KG1 (cell line): ENCODE data around the gene JAGN1.
"Not testable (repeated sequence)": the region's sequence is repeated elsewhere in the genome, so short reads cannot be mapped to it uniquely, and the experiment has no call there.

ENCODE experiments used
- DNase-seq: peaks from one replicate; lab custom pipeline; 2025; lab: John Stamatoyannopoulos, UW

JAGN1 gene

DNA sequence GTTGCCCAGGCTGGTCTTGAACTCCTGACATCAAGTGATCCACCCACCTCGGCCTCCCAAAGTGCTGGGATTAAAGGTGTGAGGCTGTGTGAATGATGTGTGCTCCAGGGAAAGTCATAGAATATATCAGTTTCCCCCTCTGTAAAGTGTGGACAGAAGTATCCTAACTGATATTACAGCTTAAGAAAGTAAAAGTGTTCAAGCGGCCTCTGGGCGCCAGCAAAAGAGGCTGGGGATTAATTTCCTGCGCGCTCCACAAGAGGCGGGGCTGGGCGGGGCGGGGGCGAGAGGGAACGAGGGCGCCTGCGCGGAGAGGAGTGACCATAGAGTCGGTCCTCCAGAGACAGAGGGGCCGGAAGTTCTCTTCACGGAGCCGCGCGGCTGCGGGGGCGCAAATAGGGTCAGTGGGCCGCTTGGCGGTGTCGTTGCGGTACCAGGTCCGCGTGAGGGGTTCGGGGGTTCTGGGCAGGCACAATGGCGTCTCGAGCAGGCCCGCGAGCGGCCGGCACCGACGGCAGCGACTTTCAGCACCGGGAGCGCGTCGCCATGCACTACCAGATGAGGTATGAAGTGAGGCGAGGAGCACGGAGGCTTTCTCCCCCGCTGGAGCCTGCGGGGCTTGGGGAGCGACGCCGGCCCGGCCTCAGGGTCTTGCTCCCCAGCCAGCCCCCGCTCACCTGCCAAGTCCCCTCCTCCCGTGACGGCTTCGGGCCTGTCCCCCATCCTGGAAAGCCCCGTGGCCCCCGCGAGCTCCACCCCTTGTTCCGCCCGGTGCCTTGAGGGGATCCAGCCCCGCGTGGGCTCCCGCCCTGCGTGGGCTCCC, at the start of gene JAGN1:
TSS of gene JAGN1 (plus strand) at position 362 of the 823 bp plus-strand sequence. CDS start at position 475, 113 bp downstream.
- DNase-seq = peak; percentile 82

DNA sequence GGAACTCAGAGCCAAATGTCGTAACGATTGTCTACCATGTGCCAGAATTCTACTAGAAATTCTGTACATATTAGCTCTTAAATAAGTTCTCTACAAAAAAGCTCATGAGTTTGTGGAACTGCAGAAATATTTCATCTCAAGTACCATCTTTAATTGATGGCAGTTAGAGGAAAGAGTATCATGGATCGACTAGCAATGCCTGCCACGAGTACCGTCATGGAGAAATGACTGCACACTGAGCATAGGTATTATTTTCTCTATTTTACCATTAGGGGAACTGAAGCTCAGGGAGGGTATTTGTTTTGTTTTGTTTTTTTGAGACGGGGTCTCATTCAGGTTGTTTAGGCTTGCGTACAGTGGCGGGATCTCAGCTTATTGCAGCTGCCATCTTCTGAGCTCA, 49.4 kb upstream of the JAGN1 start:
- no peak for DNase-seq

DNA sequence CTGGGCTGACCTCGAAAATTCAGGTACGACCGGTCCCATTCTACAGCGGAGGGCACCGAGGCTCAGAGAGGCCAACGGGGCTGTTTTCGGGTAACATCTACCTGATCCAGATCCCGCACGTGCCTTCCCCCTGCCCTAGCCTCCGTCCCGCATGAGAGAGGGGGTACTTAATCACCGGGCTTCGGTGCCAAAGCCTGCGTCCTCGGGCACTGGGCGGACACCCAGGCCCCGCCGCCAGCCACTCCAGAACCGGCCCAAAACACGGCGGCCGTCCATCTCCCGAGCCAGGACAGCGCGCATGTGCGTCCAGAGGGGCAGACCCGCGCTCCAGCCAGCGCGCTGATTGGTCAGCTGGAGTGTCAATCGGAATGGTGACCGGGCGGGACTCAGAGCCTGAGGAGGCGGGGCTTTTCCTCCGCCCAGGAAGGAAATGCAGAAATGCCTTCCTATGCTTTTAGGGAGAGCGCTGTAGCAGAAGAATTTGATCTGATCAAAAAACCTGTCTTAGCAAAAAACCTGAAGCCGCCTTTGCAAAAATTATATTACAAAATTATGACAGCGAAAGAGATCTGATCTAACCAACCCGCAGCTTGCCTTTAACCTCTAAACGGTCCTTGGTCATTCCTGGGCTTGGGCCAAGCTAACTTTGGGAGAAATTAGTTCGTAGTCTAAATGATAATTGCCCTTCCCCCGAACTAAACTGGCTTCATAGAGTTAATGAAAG, 46.5 kb upstream of the JAGN1 start, which contains the start of gene RPUSD3:
TSS of gene RPUSD3 (minus strand) at position 294 of the 724 bp plus-strand sequence. CDS start at position 276, 18 bp downstream.
- peak; percentile 90 for DNase-seq

DNA sequence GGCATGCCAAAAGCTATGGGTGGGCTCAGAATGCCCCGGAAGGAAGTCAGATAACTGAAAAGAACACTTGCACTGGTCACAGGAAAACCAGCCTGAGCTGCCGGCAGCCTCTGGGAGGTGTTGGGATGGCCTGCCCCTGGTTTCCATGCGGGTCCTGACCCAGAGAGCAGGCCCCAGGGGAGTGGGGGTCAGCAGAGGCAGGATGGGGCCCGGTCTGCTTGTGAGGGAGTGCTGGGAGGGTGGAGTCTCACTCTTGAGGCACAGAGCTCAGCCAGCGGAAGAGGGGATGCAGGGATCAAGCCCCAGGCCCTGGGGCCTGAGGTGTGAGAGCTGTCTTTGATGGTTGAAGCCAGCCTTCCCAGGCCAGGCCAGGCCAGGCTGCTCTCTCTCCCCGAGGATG, 44.2 kb upstream of the JAGN1 start:
- DNase-seq = no peak

DNA sequence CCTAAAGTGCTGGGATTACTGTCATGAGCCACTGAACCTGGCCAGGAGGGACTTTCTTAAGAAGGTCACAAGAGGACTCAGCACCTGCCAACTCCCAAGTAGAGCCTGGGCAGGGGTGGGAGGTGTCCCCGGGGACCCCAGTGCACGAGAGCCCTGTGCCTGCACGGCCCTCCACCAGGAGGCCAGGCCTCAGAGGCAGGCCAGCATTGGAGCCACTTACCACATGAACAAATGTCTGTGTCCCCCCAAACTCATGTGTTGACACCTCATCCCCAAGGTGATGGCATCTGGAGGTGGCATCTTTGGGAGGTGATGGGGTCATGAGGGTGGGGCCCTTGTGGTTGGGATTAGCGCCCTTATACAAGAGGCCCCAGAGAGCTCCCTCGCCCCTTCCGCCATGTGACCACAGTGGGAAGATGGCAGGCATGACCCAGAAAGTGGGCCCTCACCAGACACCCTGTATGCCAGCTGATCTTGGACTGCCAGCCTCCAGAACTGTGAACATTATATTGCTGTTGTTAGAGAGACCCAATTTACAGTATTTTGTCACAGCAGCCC, 43.4 kb upstream of the JAGN1 start:
- DNase-seq = no peak

DNA sequence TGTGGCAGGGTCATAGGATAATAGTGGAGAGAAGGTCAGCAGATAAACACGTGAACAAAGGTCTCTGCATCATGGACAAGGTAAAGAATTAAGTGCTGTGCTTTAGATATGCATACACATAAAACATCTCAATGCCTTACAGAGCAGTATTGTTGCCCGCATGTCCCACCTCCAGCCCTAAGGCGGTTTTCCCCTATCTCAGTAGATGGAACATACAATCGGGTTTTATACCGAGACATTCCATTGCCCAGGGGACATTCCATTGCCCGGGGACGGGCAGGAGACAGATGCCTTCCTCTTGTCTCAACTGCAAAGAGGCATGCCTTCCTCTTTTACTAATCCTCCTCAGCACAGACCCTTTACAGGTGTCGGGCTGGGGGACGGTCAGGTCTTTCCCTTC, 42.5 kb upstream of the JAGN1 start:
- not testable (repeated sequence) for DNase-seq

DNA sequence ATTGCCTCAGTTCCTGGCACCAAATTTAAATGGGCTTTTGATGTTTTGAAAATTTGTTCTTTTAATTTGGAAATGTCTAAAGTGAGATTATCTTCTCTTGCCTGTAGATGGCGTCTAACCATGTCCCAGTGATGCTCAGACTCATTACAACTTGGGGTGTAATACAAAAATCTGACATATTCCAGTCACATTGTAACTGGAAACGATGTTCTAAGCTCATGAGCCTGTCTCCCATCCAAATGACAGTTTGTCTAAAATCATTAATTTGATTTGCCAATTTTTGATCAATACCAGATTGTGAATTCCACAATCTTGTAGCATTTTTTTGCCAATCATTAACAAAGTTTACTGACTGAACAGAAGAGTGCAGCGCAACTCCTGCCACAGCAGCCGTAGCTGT, 41.5 kb upstream of the JAGN1 start:
- not testable (repeated sequence) for DNase-seq

DNA sequence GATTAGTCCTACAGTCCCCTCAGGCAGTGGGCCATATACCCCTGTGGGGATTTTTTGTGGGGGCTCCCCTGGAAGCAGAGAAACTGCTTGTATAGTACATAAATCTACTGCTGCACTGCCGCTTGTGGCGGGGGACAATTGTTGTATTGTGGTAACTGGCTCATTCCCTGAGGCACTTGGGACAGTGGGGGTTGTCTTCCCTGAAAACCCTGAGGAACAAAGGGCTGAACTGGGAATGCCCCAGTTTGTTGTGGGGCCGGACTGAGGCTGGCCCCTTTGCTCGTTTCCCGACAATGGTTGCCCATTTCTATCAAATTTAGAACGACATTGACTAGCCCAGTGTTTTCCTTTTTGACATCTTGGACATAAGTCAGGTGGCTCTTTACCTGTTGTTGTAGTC, 39.0 kb upstream of the JAGN1 start:
- not testable (repeated sequence) for DNase-seq

DNA sequence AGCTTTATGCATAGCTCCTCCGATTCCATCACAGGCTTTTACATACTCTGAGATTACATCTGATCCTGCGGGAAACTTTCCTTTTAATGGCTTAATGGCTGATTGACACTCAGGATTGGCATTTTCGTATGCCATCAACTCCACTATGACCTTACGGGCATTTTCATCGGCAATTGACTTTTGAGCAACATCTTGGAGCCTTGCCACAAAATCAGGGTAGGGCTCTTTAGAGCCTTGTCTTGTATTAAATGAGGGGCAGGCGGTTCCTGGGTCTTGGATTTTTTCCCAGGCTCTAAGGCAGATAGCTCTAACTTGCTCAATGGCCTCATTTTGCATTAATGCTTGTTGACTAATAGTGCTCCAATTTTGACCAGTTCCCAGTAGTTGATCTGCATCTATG, 38.5 kb upstream of the JAGN1 start:
- DNase-seq = not testable (repeated sequence)

DNA sequence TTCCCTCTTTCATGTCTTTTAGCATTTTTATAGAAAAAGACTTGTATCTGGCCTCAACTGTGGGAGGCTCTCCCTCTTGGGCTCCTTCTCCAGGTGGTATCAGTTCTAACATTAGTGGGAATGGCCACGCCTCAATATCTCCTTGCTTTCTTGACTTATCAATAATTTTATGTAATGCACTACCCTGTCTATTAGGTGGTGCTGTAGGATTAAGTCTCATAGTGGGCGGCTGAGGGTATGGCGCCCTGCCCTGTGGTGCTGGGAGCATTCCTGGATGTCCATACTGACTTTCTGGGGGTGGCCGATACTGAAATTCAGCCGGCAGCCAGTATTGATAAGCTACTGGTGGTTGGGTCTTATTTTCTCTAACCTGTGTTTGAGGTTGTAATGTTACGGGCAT, 37.9 kb upstream of the JAGN1 start:
- DNase-seq = no peak

DNA sequence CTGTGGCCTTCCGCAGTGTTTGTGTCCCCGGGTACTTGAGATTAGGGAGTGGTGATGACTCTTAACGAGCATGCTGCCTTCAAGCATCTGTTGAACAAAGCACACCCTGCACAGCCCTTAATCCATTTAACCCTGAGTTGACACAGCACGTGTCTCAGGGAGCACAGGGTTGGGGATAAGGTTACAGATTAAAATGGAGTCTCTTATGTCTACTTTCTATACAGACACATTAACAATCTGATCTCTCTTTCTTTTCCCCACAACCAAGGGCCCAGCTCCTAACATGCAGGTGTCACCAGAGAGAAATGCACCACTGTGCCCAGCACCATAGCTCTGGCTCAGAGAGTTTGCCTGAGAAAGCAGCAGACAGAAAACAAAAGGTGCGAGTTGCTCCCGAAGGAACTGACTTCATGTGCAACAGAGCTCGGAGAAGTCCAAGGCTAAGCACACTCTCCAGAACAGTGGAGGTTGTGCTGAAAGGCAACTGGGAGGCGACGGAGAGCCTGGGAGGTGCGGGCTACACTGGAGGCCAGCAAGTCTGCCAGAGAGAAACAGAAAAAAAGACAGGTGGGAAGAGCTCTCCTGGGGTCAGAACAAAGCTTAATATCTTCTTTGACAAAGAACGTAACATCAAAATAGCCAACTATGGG, 36.0 kb upstream of the JAGN1 start:
- not testable (repeated sequence) for DNase-seq

DNA sequence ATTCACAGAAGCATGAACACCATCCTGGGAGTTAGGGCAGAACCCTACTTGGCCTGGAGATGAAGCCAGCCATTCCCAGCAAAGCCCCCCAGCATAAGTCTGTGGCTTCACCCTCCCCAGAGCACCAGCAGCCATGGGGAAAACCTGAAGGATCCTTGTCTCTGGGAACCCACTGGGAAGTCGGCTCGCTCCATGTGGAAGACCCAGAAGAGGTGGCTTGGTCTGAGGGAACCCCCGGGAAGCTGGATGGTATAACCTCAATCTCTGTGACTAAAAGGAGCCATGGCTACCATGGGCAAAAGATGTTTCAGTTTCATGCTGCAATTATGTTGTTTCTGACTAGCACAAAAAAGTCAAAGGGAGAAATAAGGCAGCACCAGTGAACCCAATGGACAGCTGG, 34.8 kb upstream of the JAGN1 start:
- DNase-seq = no peak

DNA sequence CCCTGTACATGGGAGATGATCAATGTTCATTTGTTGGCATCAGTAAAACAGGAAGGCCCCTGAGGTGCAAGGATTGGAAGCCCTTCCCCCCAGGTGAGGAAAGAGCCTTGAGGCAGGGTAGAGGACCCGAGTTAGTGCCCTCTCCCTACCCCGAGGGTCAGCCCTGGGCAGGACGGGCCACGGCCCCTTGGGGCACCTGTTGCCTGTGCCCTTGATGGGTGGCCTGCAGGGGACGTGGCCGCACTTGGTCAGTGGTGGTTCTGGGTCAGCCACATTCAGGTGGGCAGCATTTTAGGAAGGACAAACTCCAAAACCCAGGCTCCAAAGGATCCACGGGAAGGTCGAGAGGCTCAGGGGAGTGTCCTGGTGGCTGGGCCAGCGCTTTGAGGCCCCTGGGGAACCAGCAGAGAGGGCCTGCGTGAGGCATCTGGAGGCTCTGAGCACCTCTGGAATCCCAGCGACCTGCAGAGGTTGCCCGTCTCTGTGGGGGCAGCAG, 30.8 kb upstream of the JAGN1 start:
- DNase-seq = no peak

DNA sequence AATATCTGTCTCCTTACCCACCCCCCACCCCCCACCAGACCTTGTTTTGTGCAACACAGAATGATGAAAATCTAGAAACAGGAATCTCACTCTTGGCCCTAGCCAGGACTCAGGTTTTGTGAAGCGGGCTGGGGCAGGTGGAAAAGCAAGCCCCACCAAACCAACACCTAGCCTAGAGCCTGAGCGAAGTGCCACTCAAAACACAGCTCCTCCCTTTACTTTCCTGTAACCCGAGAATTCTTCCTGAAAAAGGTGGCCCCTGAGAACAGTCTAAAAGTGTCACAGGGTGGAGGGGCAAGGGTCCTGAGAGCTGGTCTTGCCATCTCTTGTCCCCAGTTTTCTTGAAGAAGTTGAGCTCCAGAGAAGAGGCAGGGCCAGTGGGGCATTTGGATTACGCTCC, 29.2 kb upstream of the JAGN1 start:
- no peak for DNase-seq

DNA sequence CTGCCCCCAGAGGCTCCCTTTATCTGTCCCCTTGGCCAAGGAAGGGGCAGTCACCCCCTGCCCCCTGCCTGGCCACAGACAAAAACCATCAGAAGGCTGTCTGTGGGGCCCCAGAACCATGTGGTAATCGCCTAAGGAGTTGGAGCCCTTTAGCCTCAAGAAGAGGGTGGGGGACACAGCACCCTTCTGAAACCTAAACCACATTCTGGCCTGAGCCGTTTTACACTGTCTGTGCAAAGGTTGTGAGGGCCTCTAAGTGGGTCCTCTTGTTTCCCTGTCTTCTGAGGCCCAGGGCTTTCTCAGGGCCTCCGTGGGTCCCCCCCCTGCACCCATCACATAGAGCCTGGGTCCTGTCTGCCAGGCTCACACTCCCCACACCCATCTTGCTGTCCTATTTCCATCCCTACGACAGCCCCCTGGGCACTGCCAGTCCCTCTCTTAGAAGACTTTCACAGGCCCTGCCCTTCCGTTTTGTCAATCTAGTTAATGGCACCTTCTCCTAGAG, 28.7 kb upstream of the JAGN1 start:
- DNase-seq = no peak

DNA sequence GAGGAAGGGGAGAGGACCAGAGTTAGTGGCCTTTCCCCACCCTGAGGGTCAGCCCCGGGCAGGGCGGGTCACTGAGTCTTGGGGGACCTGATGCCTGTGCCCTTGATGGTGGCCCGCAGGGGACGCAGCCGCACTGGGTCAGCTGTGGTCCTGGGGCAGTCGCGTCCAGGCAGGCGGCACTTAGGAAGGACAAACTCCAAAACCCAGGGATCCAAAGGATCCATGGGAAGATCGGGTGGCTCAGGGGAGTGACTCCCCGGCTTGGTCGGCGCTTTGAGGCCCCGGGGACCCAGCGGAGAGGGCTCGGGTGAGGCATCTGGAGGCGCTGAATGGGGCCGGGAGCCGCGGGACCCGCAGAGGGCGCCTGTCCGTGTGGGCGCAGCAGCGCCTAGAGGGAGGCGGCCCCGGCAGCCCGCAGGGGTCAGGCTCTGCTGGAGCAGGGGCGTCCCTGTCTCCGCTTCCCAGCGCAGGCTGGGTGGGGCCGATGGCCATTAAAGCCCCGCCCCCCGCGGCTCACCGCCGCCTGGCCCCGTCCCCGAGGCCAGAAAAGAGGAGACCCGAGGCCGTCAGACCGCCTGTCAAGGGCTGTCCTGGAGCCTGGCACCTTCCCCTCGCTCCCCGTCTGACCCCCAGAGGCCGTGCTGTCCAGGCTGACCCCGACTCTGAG, 27.9 kb upstream of the JAGN1 start:
- DNase-seq = no peak

DNA sequence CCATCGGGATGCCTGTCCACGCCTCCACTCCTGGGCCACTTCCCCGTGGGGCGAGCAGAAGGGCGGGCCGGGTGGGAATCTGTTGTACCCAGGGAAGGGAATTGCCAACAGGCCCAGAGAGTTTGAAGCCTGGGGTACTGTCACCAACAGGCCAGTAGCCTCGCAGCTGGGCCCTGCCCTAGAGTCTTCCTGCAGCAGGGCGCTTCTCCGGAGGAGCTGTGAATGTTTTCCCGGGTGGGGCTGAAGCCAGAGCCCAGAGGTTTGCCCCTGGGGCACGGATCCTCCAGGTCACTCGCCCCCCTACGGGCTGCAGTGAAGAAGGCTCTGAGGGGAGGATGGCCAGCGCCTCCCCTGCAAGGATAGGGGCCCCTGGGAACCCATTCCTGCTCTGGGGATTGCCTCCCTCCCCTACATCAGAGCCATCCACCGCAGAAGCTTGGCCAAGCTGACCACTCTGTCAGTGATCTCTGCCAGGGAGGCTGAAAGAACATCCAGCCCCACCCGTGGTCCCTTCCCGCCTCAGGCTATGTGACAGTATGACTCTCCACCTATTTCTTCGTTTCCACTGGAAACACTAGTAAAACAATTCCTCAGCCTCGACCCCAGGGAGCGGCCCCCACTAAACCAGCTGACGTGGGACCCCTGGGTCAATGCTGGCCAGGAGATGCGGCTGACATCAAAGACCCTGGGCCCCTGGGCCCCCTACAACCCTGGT, 27.2 kb upstream of the JAGN1 start:
- no peak for DNase-seq

DNA sequence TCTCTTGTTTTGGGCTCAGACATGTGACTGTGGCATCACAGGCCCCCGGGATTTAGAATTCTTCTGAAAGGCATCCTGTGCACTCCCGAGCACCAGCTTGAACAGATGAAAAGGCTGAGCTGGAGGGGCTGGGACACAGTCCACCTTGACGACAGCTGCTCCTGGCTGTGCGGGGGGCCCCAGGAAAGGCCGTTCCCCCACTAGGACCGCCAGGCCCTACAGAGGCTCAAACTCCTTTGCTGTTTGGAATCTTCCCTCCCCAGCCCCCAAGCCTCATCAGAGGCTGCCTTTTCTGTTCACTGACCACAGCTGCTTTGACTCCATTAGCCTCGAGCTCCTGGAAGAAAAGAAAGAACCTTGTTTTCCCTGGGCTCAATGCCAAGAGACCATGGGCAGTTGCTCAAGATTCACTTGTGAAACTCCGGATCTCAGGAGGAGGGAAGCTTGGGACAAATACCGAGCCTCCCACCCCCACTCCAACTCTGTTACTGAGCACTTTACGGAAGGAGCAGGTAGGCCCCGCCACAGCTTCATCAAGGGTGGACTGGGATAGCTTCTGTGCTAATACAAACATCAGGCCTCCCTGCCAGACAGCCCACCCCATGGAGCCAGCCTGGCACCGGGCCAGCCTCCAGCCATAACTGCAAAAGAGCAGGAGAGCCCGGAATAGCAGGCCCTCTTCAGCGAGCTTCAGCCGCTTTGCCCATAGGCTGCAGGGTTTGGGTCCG, 26.0 kb upstream of the JAGN1 start:
- no peak for DNase-seq

DNA sequence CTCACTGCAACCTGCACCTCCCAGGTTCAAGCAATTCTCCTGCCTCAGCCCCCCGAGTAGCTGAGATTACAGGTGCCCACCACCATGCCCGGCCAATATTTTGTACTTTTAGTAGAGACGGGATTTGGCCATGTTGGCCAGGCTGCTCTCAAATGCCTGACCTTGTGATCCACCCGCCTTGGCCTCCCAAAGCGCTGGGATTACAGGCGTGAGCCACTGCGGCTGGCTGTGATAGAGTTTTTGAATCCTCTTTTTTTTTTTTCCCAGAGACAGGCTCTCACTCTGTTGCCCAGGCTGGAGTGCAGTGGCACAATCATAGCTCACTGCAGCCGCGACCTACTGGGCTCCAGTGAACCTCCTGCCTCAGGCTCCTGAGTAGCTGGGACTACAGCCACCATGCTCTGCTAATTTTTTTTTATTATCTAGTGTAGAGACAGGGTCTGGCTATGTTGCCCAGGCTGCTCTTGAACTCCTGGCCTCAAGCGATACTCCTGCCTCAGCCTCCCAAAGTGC, 25.2 kb upstream of the JAGN1 start:
- DNase-seq = not testable (repeated sequence)

DNA sequence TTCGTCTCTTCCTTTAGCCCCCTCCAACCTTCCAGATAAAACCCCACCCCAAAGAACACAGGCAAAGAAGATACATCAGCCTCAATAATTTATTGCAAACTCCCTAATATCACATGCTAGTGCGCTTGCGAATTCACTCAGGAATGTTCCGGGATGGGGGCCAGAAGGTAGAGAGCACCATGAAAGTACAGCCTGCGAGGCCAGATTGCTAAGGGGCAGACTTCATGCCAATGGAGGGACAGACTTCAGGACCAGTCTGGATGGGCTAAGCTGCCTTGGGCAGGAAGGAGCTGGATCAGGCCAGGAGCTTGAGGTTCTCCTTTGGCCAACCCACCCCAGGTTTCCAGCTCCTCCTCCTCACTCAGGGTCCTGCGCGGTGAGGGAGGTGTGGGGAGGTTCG, 23.8 kb upstream of the JAGN1 start:
- DNase-seq = no peak
